Muscle of leg (tissue), 11 donors: ENCODE results near the gene OR13A1. TPM values are rescaled to one million over a fixed set of nuclear protein-coding genes. Genes with fewer than 3 reads are reported as not detected.
"Not testable (repeated sequence)": the region's sequence is repeated elsewhere in the genome, so short reads cannot be mapped to it uniquely, and the experiment has no call there.

ENCODE experiments used
- DNase-seq: peaks from one replicate; pipeline ENCODE4 v3.0.0; 2013
- H3K27ac ChIP-seq: one replicate; pipeline ENCODE4 v1.5.1; 2013; ENCODE audit warnings: mild to moderate bottlenecking, low read length, control low read depth
- H3K27me3 ChIP-seq: one replicate; pipeline ENCODE4 v1.6.1; 2013; ENCODE audit warnings: low read length; ENCODE audit not compliant: control insufficient read depth, insufficient read depth
- H3K36me3 ChIP-seq: one replicate; pipeline ENCODE4 v1.6.1; 2013; ENCODE audit warnings: low read length; ENCODE audit not compliant: control insufficient read depth, insufficient read depth
- H3K4me1 ChIP-seq: one replicate; pipeline ENCODE4 v1.6.1; 2013; ENCODE audit warnings: low read length; ENCODE audit not compliant: control insufficient read depth, insufficient read depth
- H3K4me3 ChIP-seq: one replicate; pipeline ENCODE4 v1.5.1; 2013; ENCODE audit warnings: low read length, control low read depth
- H3K9me3 ChIP-seq: replicated peaks from 2 replicates; pipeline ENCODE4 v1.6.1; 2013; ENCODE audit warnings: low read depth, low read length; ENCODE audit not compliant: control insufficient read depth
- WGBS: methylation state at CpG from one replicate; pipeline ENCODE4 v1.1.5; 2013; ENCODE audit warnings: missing lambda C conversion rate; ENCODE audit not compliant: insufficient coverage; 5-methylcytosine and 5-hydroxymethylcytosine counted together
- polyA plus RNA-seq, 8 donors: library from polyadenylated mRNA; unstranded; fragments of 120-200 nt; gene quantifications; one replicate each; pipeline versions ENCODE4 v1.2.1 to v1.2.3, GENCODE V29; 2013; ENCODE audit warnings: inconsistent platforms in 1 of 8, low replicate concordance in 1 of 8; ENCODE audit not compliant: insufficient read length in 8 of 8, insufficient read depth in 1 of 8
- total RNA-seq: library from RNA; stranded (reverse); fragments of 120-200 nt; gene quantifications from one replicate; pipeline ENCODE4 v1.2.4, GENCODE V29; 2013

OR13A1 gene
- total and polyA plus RNA-seq, 9 donors, result 0.06 to 0.09 (median 0.08) TPM; not detected in 6

DNA sequence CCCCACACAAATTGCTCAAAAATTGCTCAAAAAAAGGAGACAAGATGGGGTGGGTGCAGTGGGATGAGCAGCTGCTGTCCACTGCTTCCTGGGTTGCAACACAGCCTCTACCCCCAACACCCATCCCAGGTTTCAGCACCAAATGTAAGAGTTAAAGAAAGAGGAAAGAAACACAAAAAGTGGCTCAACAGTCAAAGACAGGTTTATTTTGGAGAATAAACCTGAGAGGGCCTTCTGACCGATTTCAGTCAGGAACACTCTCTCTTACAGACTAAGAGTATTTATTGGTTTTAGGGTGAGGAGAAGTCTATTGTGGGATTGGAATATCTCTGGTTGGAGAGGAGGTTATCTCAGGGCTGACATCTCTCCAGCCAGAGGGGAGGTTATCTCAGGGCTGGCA lies 28.4 kb downstream of the OR13A1 start:
- no peaks in the 10 kb centered on the region for H3K4me1 ChIP-seq
- no peak overlapping the region for H3K27ac ChIP-seq
- WGBS, result 40% methylated on average over 1 of the region's 1 CpG
- no peaks in the 10 kb centered on the region for H3K9me3 ChIP-seq
- no peak overlapping the region for H3K4me3 ChIP-seq
- DNase-seq, result no peak
- no peaks in the 10 kb centered on the region for H3K36me3 ChIP-seq
- H3K27me3 ChIP-seq, result no peaks in the 10 kb centered on the region

DNA sequence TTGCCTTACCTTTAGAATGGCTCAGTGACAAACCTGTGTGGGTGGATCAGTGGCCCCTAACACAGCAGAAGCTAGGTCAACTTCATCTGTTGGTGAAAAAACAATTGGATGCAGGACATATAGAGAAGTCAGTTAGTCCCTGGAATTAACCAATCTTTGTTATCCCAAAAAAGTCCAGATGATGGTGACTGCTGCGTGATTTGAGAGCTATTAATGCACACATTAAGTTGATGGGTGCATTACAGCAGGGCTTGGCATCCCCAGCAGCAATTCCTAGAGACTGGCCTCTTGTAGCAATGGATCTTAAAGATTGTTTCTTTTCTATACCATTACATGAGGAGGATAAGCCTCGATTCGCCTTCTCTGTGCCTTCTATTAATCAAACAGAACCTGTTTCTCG lies 33.3 kb downstream of the OR13A1 start:
- no peaks in the 10 kb centered on the region for H3K36me3 ChIP-seq
- H3K9me3 ChIP-seq, result no peaks in the 10 kb centered on the region
- WGBS, result no CpG with 5 or more reads among the region's 4 CpGs
- H3K4me3 ChIP-seq, result no peak overlapping the region
- H3K27ac ChIP-seq, result no peak overlapping the region
- no peak for DNase-seq
- H3K27me3 ChIP-seq, result no peaks in the 10 kb centered on the region
- no peaks in the 10 kb centered on the region for H3K4me1 ChIP-seq

DNA sequence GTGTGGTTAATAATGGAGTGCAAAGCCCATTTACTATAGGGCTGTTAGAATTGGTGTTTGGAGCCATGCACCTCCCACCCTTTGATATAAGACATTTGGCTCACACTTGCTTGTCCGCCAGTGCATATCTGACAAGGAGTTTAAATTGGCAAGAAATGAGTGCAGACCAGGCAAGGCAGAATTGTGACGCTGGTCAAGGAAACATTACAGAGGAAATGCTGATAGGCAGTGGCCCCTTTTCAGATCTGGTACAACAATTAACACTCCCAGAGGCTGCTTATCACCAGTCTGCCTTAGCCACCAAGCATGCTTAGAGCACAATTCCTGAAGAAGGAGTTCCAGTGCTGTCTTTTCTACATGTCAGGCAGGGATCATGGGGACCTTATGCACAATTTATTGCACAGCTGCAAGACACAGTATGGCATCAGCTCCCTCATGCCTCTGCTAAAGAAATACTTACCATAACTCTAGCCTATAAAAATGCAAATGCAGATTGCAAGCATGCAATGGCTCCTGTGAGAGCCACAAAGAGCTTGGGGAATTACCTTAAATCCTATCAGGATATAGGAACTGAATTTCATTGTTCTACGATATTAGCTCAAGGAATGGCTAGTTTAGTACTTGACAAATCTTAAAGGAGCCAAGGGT lies 35.2 kb downstream of the OR13A1 start:
- H3K36me3 ChIP-seq, result no peaks in the 10 kb centered on the region
- H3K4me3 ChIP-seq, result no peak overlapping the region
- no CpG with 5 or more reads among the region's 3 CpGs for WGBS
- H3K27me3 ChIP-seq, result no peaks in the 10 kb centered on the region
- no peak for DNase-seq
- no peaks in the 10 kb centered on the region for H3K9me3 ChIP-seq
- no peaks in the 10 kb centered on the region for H3K4me1 ChIP-seq
- no peak overlapping the region for H3K27ac ChIP-seq

DNA sequence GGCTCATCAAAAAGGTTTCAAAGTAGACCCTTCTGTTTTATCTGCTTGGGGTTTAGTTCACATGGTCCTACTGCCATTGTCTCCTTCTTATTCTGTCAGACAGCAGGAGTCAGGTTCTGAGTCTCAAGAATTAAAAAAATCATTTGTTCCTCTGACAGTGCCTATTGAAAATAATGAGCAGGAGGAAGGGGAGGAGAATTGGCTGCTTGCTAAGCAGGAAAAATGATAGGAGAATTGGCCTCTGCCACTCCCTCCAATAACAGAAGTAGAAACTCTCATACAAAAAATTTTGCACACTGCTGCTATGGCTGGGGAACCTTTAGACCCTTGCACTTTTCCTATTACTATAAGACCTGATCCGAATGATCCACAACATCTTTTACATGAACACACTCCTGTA lies 35.7 kb downstream of the OR13A1 start:
- Histone ChIP-seq H3K27me3 (no peaks in the 10 kb centered on the region), H3K4me1 (no peaks in the 10 kb centered on the region), H3K36me3 (no peaks in the 10 kb centered on the region), H3K4me3 (no peak overlapping the region), H3K9me3 (no peaks in the 10 kb centered on the region), H3K27ac (no peak overlapping the region)
- WGBS, result no CpG with 5 or more reads among the region's 1 CpG
- DNase-seq, result no peak

DNA sequence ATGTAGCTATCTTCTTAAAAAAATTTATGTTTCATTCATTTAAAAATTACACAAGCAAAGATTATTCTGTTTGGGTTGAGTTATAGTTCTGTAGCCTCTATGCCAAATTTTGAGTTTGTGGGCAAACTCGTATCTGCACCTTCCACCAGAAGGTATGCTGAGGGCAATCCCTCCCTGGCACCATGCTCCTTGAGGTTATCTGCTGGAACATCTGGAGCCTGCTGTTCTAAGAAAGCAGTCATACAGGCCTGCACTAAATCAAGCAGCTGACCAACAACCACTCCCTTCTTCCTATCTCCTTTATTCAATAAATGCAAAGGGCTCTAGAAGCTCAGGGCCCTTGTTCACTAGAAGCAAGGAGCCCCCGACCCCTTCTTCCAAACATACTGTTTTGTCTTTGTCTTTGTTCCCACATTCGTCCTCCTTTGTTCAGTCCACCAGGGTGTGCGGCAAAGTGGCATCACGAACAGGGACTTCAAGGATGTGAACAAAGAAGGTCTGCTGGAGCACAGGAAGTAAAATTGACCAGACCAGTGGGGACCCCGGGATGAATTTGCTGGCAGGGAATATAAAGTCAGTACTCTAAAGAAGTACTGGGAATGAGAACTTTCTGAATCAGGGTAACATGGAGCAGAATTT lies 36.4 kb downstream of the OR13A1 start:
- H3K4me1 ChIP-seq, result no peaks in the 10 kb centered on the region
- no peaks in the 10 kb centered on the region for H3K27me3 ChIP-seq
- DNase-seq, result no peak
- H3K9me3 ChIP-seq, result no peaks in the 10 kb centered on the region
- no peak overlapping the region for H3K27ac ChIP-seq
- no peaks in the 10 kb centered on the region for H3K36me3 ChIP-seq
- H3K4me3 ChIP-seq, result no peak overlapping the region
- 59% methylated on average over 3 of the region's 6 CpGs for WGBS

DNA sequence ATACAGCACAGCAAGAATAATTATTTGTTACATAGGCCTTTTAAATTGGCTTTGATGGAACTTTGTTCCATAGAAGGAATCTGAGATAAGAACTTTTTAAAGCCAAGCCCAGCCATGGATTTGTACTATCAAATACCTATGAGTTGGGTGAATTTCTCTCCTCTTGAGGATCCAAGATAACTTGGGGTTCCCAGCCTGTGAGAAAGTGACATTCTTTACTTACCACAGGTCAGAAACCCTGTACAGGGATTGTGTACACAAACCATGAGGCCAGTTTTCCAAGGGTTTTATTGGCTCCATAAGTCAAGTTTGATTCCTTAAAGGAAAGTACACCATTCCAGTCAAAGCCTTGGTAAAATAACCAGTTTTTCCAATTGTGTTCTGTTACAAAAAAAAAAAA lies 39.3 kb downstream of the OR13A1 start:
- not testable (repeated sequence) for H3K9me3 ChIP-seq, H3K27me3 ChIP-seq, DNase-seq, H3K4me3 ChIP-seq, H3K27ac ChIP-seq, H3K36me3 ChIP-seq, H3K4me1 ChIP-seq

DNA sequence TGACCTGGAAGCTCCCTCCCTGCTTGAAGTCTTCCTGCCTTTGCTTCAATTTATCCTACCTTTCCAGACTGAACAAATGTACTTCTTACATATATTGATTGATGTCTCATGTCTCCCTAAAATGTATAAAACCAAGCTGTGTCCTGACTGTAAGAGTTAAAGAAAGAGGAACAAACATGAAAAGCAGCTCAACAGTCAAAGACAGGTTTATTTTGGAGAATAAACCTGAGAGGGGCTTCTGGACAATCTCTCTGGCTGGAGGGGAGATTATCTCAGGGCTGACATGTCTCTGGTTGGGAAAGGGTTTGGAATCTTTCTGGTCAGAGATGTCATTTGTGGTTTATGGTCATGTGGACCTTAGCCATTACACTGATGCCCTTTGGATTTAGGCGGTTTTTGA lies 41.0 kb downstream of the OR13A1 start:
- H3K27ac ChIP-seq, result no peak overlapping the region
- WGBS, result 56% methylated on average over 1 of the region's 1 CpG
- H3K36me3 ChIP-seq, result no peaks in the 10 kb centered on the region
- no peaks in the 10 kb centered on the region for H3K4me1 ChIP-seq
- no peaks in the 10 kb centered on the region for H3K27me3 ChIP-seq
- no peak for DNase-seq
- no peak overlapping the region for H3K4me3 ChIP-seq
- no peaks in the 10 kb centered on the region for H3K9me3 ChIP-seq

DNA sequence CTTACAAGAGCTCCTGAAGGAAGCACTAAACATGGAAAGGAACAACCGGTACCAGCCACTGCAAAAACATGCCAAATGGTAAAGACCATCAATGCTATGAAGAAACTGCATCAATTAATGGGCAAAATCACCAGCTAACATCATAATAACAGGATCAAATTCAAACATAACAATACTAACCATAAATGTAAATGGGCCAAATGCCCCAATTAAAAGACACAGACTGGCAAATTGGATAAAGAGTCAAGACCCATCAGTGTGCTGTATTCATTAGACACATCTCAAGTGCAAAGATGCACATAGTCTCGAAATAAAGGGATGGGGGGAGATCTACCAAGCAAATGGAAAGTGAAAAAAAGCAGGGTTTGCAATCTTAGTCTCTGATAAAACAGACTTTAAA lies 47.6 kb downstream of the OR13A1 start:
- DNase-seq, result not testable (repeated sequence)
- no CpG with 5 or more reads among the region's 2 CpGs for WGBS

DNA sequence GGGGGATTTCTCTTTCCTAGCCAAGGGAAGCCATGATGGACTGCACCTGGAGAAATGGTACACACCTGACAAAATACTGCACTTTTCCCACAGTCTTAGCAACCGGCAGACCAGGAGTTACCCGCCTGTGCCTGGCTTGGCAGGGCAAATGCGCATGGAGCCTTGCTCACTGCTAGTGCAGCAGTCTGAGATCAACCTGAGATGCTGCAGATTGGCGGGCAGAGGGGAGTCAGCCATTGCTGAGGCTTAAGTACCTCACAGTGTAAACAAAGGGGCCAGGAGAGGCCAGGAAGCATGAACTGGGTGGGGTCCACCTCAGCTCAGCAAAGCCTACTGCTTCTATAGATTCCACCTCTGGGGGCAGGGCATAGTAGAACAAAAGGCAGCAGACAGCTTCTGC lies 49.4 kb downstream of the OR13A1 start:
- H3K9me3 ChIP-seq, result no peaks in the 10 kb centered on the region
- DNase-seq, result no peak
- H3K4me1 ChIP-seq, result no peaks in the 10 kb centered on the region
- no peaks in the 10 kb centered on the region for H3K27me3 ChIP-seq
- H3K4me3 ChIP-seq, result no peak overlapping the region
- no peak overlapping the region for H3K27ac ChIP-seq
- WGBS, result 77% methylated on average over 4 of the region's 4 CpGs
- H3K36me3 ChIP-seq, result no peaks in the 10 kb centered on the region

More for the DNA sequence above, 47.6 kb downstream of the OR13A1 start:
- not testable (repeated sequence) for H3K36me3 ChIP-seq, H3K27me3 ChIP-seq, H3K9me3 ChIP-seq, H3K27ac ChIP-seq, H3K4me3 ChIP-seq, H3K4me1 ChIP-seq

DNA sequence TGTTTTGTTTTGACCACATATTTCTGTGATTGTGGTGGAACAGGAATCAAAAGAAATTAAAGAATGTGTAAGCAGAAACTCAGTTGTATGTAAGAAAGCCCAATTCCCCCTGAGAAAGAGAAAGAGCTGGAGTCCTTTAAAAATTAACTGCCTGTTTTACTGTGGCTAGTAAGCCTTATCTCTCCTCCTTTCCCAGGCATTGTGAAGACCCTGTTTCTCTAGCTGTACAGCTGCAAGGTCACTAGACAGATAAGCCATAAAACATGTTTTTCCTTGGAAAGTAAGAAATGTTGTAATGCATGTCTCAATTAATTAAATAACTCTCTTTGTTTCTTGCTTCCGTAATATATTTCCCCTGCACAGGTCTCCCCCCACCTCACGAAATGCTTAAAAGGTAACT lies 53.5 kb downstream of the OR13A1 start:
- DNase-seq, result no peak
- H3K27me3 ChIP-seq, result no peaks in the 10 kb centered on the region
- H3K4me3 ChIP-seq, result no peak overlapping the region
- no peaks in the 10 kb centered on the region for H3K9me3 ChIP-seq
- no peak overlapping the region for H3K27ac ChIP-seq
- no peaks in the 10 kb centered on the region for H3K36me3 ChIP-seq
- 86% methylated on average over 2 of the region's 2 CpGs for WGBS
- H3K4me1 ChIP-seq, result no peaks in the 10 kb centered on the region
